ENCODE data around the gene ZMYND8.
"Not testable (repeated sequence)": the region's sequence is repeated elsewhere in the genome, so short reads cannot be mapped to it uniquely, and the experiment has no call there.

ZMYND8 gene

DNA sequence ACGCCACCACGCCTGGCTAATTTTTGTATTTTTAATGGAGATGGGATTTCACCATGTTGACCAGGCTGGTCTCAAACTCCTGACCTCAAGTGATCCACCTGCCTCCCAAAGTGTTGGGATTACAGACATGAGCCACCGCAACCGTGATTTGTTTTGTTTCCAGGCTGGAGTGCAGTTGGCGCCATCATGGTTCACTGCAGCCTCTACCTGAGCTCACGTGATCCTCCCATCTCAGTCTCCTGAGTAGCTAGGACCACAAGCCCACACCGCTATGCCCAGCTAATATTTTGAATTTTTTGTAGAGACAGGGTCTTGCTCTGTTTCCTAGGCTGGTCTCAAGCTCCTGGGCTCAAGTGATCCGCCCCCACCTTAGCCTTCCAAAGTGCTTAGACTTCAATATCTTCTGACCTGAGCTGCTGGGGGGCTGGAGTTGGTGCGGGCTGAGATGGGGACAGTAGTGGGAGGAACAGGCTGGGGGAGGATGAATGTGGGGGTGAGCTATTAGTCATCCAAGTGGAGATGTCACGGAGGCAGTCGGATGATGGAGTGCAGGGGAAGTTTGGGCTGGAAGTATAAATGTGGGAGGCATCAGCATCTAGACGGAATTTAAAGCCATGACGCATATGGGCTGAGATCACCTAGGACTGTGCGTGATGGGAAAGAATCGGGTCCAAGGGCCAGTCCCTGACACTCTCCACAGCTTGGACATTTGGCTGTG lies 23.1 kb upstream of the ZMYND8 start:
- no peak overlapping the region for H3K27ac ChIP-seq
- TF ChIP-seq, protein P1, sequence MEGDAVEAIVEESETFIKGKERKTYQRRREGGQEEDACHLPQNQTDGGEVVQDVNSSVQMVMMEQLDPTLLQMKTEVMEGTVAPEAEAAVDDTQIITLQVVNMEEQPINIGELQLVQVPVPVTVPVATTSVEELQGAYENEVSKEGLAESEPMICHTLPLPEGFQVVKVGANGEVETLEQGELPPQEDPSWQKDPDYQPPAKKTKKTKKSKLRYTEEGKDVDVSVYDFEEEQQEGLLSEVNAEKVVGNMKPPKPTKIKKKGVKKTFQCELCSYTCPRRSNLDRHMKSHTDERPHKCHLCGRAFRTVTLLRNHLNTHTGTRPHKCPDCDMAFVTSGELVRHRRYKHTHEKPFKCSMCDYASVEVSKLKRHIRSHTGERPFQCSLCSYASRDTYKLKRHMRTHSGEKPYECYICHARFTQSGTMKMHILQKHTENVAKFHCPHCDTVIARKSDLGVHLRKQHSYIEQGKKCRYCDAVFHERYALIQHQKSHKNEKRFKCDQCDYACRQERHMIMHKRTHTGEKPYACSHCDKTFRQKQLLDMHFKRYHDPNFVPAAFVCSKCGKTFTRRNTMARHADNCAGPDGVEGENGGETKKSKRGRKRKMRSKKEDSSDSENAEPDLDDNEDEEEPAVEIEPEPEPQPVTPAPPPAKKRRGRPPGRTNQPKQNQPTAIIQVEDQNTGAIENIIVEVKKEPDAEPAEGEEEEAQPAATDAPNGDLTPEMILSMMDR (conservative IDR thresholded peaks at IDR 0.05): no peak
- TF ChIP-seq ZFX (IDR thresholded peaks at IDR 0.05): no peak

DNA sequence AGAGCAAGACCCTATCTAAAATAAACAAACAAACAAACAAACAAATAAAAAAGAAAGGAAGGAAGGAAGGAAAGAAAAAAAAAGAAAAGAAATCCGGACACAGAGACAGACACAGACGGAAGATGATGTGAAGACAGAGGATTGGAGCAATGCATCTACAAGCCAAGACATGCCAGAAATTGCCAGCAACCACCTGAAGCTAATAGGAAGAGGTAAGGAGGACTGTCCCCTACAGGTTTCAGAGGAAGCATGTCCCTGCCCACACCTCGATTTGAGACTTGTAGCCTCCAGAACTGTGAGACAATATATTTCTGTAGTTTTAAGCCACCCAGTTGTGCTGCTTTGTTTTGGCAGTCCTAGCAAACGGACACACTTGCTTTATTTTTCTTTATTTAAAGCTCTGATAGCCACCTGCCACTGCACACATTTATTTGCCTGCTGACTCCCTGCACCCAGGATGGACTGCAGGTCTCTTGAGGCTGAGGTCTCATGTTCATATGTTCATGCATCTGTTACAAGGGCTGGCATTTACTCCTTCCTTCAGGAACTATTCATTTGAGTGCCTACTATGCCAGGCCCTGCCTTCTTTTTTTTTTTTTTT lies 20.7 kb upstream of the ZMYND8 start:
- no peak overlapping the region for H3K27ac ChIP-seq
- no peak for TF ChIP-seq ZFX (IDR thresholded peaks at IDR 0.05)
- TF ChIP-seq, protein P1 (conservative IDR thresholded peaks at IDR 0.05): no peak

DNA sequence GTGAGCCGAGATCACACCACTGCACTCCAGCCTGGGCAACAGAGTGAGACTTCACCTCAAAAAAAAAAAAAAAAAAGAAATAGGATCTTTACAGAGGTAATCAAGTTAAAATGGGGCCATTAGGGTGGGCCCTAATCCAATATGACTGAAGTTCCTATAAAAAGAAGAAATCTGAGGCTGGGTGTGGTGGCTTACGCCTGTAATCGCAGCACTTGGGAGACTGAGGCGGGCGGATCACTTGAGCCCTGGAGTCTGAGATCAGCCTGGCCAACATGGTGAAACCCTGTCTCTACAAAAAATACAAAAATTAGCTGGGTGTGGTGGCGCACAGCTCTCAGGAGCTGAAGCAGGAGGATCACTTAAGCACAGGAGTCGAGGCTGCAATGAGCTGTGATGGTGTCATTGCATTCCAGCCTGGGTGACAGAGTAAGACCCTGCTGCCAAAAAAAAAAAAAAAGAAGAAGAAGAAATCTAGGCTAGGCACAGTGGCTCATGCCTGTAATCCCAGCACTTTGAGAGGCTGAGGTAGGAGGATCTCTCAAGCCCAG lies 19.7 kb upstream of the ZMYND8 start:
- not testable (repeated sequence) for H3K27ac ChIP-seq

DNA sequence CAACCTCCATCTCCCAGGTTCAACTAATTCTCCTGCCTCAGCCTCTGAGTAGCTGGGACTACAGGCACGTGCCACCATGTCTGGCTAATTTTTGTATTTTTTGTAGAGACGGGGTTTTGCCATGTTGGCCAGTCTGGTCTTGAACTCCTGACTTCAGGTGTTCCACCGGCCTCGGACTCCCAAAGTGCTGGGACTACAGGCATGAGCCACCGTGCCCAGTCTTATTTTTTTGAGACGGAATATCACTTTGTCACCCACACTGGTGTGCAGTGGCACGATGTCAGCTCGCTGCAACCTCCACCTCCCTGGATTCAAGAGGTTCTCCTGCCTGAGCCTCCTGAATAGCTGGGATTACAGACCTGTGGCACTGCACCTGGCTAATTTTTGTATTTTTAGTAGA lies 17.6 kb upstream of the ZMYND8 start:
- not testable (repeated sequence) for H3K27ac ChIP-seq

DNA sequence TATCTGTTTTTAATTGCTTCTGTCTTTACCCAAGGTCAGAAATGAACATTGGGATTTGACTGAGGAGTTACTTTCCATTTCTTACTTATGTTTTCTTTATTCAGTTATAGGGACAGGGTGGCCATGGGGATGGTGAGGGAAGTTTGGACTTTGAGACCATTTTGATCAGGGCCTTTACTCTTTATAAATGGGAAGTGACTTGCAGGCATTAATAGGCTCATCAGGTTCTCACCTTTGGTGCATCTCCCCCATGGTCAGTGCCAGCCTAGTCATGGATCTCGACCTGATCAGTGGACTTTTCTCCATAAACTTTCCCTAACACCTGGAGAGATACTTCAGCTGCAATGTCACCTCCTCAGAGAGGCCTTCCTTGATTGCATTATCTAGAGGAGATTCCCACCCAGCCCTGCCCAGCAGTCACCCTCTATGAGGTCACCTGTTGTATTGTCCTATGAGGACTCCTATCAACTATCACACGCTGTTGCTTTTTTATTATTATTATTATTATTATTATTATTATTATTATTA lies 16.8 kb upstream of the ZMYND8 start:
- TF ChIP-seq, protein P1 (conservative IDR thresholded peaks at IDR 0.05): no peak
- TF ChIP-seq ZFX (IDR thresholded peaks at IDR 0.05): no peak
- H3K27ac ChIP-seq: no peak overlapping the region

DNA sequence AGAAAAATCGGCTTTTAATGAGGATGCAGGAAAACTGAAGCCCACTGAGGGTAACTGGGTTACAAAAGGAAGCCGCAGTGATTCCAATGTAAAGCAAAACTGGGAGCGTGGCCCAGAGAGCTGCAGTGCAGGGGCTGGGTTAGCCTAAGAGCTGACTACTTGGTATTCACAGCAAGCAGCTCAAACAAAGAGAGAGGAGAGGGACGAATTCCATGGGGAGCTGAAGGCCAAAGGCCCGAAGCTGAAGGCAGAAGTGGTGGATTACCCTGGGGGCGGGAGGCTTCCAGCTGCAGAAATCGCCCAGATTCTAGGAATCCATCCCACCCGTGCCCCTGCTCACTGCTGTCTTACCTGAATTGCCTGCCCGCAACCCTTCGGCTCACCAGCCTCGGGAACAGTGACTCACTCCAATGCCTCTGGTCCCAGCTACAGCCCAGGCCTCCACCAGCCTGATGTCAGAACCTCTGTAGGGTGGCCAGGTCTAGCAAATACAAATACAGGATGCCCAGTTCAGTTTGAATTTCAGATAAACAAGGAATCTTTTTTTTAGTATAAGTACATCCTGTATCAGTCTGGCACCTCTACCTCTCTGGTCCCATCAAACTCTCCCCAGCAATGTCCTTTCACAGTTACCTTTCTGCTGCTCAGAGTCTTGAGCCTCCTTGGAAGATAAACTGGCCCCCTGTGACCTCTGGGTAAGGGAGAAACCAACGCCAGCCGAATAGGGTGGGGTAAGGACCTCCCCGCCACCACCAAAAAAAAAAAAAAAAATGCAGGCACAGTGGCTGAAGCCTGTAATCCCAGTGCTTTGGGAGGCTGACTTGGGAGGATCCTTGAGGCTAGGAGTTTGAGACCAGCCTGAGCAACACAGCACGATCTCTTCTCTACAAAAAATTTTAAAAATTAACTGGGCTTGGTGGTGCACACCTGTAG lies 14.6 kb upstream of the ZMYND8 start:
- TF ChIP-seq ZFX (IDR thresholded peaks at IDR 0.05): no peak
- TF ChIP-seq, protein P1 (conservative IDR thresholded peaks at IDR 0.05): no peak
- H3K27ac ChIP-seq: no peak overlapping the region

DNA sequence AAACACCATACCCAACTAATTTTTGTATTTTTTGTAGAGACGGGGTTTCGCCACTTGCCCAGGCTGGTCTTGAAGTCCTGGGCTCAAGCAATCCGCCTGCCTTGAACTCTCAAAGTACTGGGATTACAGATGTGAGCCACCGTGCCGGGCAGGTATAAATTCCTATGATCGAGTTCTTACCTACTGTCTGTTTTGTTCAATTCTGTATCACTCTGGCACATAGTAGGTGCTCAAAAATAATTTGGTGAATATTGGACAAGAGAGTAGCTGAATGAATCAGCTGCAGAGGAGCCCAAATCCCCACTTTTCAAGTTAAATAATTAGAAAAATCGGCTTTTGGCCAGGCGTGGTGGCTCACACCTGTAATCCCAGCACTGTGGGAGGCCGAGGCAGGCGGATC lies 13.7 kb upstream of the ZMYND8 start:
- no peak overlapping the region for H3K27ac ChIP-seq
- TF ChIP-seq, protein P1 (conservative IDR thresholded peaks at IDR 0.05): no peak
- no peak for TF ChIP-seq ZFX (IDR thresholded peaks at IDR 0.05)

DNA sequence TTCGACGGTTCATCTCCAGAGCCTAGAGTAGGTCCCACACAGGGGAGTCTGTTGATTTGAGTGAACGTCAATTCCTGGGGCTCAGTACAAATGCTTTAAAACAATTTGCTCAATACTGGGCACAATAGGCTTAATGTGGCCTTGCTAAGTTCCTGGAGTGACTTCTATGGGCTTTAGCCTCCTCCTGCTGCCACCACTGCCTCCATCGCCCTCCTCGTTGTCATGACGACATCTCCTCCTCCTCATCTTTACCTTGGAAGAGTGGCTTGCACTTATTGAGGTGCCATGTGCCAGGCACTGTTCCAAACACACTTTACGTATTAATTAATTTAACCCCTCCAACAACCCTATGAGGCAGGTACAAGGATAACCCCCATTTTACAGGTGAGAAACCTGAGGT lies 11.8 kb upstream of the ZMYND8 start:
- TF ChIP-seq, protein P1 (conservative IDR thresholded peaks at IDR 0.05): no peak
- no peak for TF ChIP-seq ZFX (IDR thresholded peaks at IDR 0.05)
- no peak overlapping the region for H3K27ac ChIP-seq

DNA sequence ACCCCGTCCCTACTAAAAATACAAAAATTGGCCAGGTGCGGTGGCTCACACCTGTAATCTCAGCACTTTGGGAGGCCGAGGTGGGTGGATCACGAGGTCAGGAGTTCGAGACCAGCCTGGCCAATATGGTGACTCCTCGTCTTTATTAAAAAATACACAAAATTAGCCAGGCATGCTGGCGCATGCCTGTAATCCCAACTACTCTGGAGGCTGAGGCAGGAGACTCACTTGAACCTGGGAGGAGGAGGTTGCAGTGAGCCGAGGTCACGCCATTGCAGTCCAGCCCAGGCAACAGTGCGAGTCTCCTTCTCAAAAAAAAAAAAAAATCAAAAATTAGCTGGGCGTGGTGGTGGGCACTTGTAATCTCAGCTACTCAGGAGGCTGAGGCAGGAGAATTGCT lies 9.8 kb upstream of the ZMYND8 start:
- not testable (repeated sequence) for H3K27ac ChIP-seq
